Lung (tissue), 12 donors: ENCODE results near the gene INO80B. TPM values are rescaled to one million over a fixed set of nuclear protein-coding genes. Genes with fewer than 3 reads are reported as not detected.

ENCODE experiments used
- ATAC-seq: fragments of 200-7000 bp; cut with Tn5 transposase; one replicate; pipeline ENCODE4 v1.9.1; 2020; ENCODE audit warnings: moderate number of reproducible peaks; ENCODE audit not compliant: insufficient read depth, low FRiP score
- DNase-seq, 3 donors: peaks; one replicate each; pipeline ENCODE4 v3.0.0-alpha.2; 2013 to 2017
- H3K27ac ChIP-seq, 2 donors: one replicate each; pipeline ENCODE4 v1.5.1; 2013; ENCODE audit warnings: mild to moderate bottlenecking in 2 of 2, moderate library complexity in 2 of 2, control low read depth in 1 of 2, inconsistent platforms in 1 of 2, low read depth in 1 of 2, low read length in 1 of 2
- H3K27me3 ChIP-seq, 3 donors: one replicate each; pipeline ENCODE4 v1.5.1; 2013; ENCODE audit warnings: low read length in 2 of 3; ENCODE audit not compliant: control insufficient read depth in 3 of 3, insufficient read depth in 3 of 3
- H3K36me3 ChIP-seq, 4 donors: one replicate each; pipeline ENCODE4 v1.5.1; 2013; ENCODE audit warnings: low read length in 4 of 4, mild to moderate bottlenecking in 1 of 4, moderate library complexity in 1 of 4; ENCODE audit not compliant: control insufficient read depth in 4 of 4, insufficient read depth in 4 of 4
- H3K4me1 ChIP-seq, 5 donors: one replicate each; pipeline ENCODE4 v1.5.1; 2013; ENCODE audit warnings: low read length in 5 of 5, mild to moderate bottlenecking in 2 of 5, moderate library complexity in 1 of 5; ENCODE audit not compliant: control insufficient read depth in 5 of 5, insufficient read depth in 5 of 5
- H3K4me3 ChIP-seq: one replicate; pipeline ENCODE4 v1.5.1; 2013; ENCODE audit warnings: mild to moderate bottlenecking, control low read depth, moderate library complexity
- H3K9ac ChIP-seq, 2 donors: one replicate each; pipeline ENCODE4 v1.5.1; 2013; ENCODE audit warnings: low read length in 2 of 2, control low read depth in 1 of 2; ENCODE audit not compliant: insufficient read depth in 1 of 2
- H3K9me3 ChIP-seq, 4 donors: one replicate each; pipeline ENCODE4 v1.5.1; 2013; ENCODE audit warnings: low read length in 3 of 4, mild to moderate bottlenecking in 1 of 4, moderate library complexity in 1 of 4; ENCODE audit not compliant: control insufficient read depth in 4 of 4, insufficient read depth in 3 of 4
- CTCF ChIP-seq: IDR thresholded peaks from 2 replicates; pipeline ENCODE4 v1.5.1; 2012; ENCODE audit warnings: mild to moderate bottlenecking; ENCODE audit errors: control extremely low read depth, extremely low read depth
- WGBS, 2 donors: extraction: QIAGEN DNeasy Blood & Tissue Kit; methylation state at CpG; one replicate each; pipeline ENCODE4 v1.1.7; 2013; 5-methylcytosine and 5-hydroxymethylcytosine counted together
- polyA plus RNA-seq, 2 donors: library from polyadenylated mRNA; stranded (reverse); fragments of 200-250 nt; gene quantifications; one replicate each; pipeline ENCODE4 v1.2.1, GENCODE V29; 2013
- total RNA-seq, 2 donors: library from RNA; depleted of rRNA in 1 of 2; stranded (reverse); fragments of >200 nt in 1 of 2; gene quantifications; one replicate each; pipeline ENCODE4 v1.2.1, GENCODE V29; 2014 to 2021
- donor health status: control.
- donor health status: control.
- donor health status: Bipolar disorder and iron deficiency.
- donor health status: healthy.
- donor health status: DM: yes; HTN: yes; CAD: no.

INO80B gene
- total and polyA plus RNA-seq, 4 donors = 22.7 to 72.3 (median 36.9) TPM

- 28 to 33% methylated on average over 5 of the region's 5 CpGs for WGBS, 2 donors
- H3K9ac ChIP-seq = peak overlapping the region in 1 of 2 donors; percentile 66
- no peak overlapping the region for H3K27ac ChIP-seq
These were observed 10.2 kb upstream of the INO80B start for GRCh38 chr2:74444498-74445318.

DNA sequence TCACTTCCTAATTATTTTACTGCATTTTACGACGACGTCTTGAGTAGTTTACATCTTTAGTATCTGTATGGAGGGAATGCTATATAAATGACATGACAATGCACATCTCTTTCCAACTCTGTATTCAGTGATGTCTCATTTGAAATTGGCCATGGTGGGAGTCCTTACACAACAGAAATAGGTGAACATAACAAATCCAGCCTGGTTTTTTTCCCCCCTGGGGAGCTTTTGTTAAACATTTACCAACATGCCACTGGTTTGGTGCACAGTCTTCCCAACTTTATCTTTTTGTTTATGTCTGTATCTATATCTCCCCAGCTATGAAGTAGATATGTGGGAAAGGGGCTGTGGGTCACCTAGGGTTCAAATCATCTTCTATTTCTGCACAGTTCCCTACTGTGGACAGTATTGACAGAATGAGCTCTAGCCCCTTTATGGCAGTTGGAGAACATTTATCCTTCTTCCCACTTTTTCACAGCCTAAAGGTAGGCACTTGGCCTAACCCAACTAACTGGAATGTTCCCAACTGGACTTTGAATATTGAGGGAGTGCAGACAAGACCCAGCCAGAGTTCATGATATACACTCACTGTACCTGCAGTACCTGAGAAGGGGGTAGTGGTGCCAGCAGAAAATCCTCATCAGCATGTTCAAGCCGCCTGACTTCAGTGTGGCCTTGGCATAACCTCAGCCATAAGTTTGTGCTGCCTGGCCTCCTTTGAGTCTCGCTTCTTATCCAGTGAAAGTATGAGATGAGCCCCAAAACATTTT lies 7.5 kb upstream of the INO80B start:
- no peak for TF ChIP-seq CTCF
- Histone ChIP-seq H3K9ac (no peak overlapping the region), H3K4me1 (peaks cover 0 to 13% (median 3%) of the 10 kb centered on the region in 5 donors), H3K27me3 (no peaks in the 10 kb centered on the region), H3K27ac (no peak overlapping the region), H3K9me3 (no peaks in the 10 kb centered on the region), H3K36me3 (no peaks in the 10 kb centered on the region), H3K4me3 (no peak overlapping the region)
- ATAC-seq (no peak), DNase-seq (no peak)
- 88 to 94% methylated on average over 5 of the region's 5 CpGs for WGBS, 2 donors

More at GRCh38 chr2:74444498-74445318, 10.2 kb upstream of the INO80B start:
- ATAC-seq = no peak
- Histone ChIP-seq H3K36me3 (no peaks in the 10 kb centered on the region), H3K9me3 (no peaks in the 10 kb centered on the region), H3K27me3 (no peaks in the 10 kb centered on the region), H3K4me3 (no peak overlapping the region), H3K4me1 (peaks cover 0 to 24% (median 9%) of the 10 kb centered on the region in 5 donors)
- no peak for TF ChIP-seq CTCF
- no peak for DNase-seq

DNA sequence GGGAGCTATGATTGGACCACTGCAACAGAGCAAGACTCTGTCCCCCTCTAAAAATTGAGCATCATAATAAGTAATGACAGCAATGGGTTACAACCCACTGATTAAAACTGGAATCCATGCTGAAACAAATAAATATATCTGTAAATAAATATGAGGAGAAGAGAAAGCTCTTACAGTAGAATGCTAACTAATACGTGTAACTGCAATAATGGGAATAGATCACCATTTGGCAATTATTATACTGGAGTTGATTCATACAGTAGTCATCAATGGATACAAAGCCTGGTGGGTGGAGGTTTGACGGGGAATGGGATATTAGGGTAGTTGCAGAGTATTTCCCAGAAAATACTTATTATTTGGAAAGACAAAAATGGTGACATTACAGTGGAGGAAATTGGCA lies 6.1 kb upstream of the INO80B start:
- DNase-seq (no peak), ATAC-seq (no peak)
- H3K9me3 ChIP-seq = no peaks in the 10 kb centered on the region
- H3K27me3 ChIP-seq = no peaks in the 10 kb centered on the region
- H3K36me3 ChIP-seq = no peaks in the 10 kb centered on the region
- H3K9ac ChIP-seq = no peak overlapping the region
- WGBS, 2 donors = 87 to 88% methylated on average over 2 of the region's 2 CpGs
- H3K4me3 ChIP-seq = no peak overlapping the region
- TF ChIP-seq CTCF = no peak
- no peak overlapping the region for H3K27ac ChIP-seq
- peaks cover 0 to 12% (median 3%) of the 10 kb centered on the region in 5 donors for H3K4me1 ChIP-seq
